ENCODE results near the gene PITPNC1.
"Not testable (repeated sequence)": the region's sequence is repeated elsewhere in the genome, so short reads cannot be mapped to it uniquely, and the experiment has no call there.

PITPNC1 gene

GRCh38 chr17:67469208-67469980, 92.3 kb downstream of the PITPNC1 start:
- peak overlapping the region; percentile 58 for H3K4me3 Mint-ChIP-seq
- H3K9me3 Mint-ChIP-seq: no peaks in the 10 kb centered on the region
- ATAC-seq (peak; percentile 70), DNase-seq (ENCODE audit: low spot score in 2 of 2) (no peak)
- peaks cover 59% of the 10 kb centered on the region for H3K4me1 Mint-ChIP-seq
- peak overlapping the region; percentile 85 for H3K27ac Mint-ChIP-seq
- H3K36me3 Mint-ChIP-seq: no peaks in the 10 kb centered on the region

- no peak overlapping the region for H3K4me3 Mint-ChIP-seq
- H3K9me3 Mint-ChIP-seq: no peaks in the 10 kb centered on the region
- no peak for DNase-seq (ENCODE audit: low spot score in 2 of 2)
- H3K27ac Mint-ChIP-seq: peak overlapping the region; percentile 85
- peaks cover 62% of the 10 kb centered on the region for H3K4me1 Mint-ChIP-seq
- no peak for ATAC-seq
- H3K36me3 Mint-ChIP-seq: no peaks in the 10 kb centered on the region
These were observed 93.1 kb downstream of the PITPNC1 start for GRCh38 chr17:67470163-67470562.

- DNase-seq (ENCODE audit: low spot score in 2 of 2): no peak
- H3K36me3 Mint-ChIP-seq: no peaks in the 10 kb centered on the region
- no peak overlapping the region for H3K4me3 Mint-ChIP-seq
- H3K4me1 Mint-ChIP-seq: peaks cover 66% of the 10 kb centered on the region
- no peaks in the 10 kb centered on the region for H3K9me3 Mint-ChIP-seq
- no peak for ATAC-seq
- no peak overlapping the region for H3K27ac Mint-ChIP-seq
These were observed 94.0 kb downstream of the PITPNC1 start for GRCh38 chr17:67471118-67471517.

GRCh38 chr17:67472606-67473005, 95.5 kb downstream of the PITPNC1 start:
- not testable (repeated sequence) for H3K9me3 Mint-ChIP-seq; ATAC-seq; H3K27ac Mint-ChIP-seq; DNase-seq (ENCODE audit: low spot score in 2 of 2); H3K4me3 Mint-ChIP-seq; H3K36me3 Mint-ChIP-seq
- peaks cover 53% of the 10 kb centered on the region for H3K4me1 Mint-ChIP-seq

- DNase-seq (ENCODE audit: low spot score in 2 of 2): no peak
- peak overlapping the region; percentile 91 for H3K27ac Mint-ChIP-seq
- no peaks in the 10 kb centered on the region for H3K9me3 Mint-ChIP-seq
- H3K4me1 Mint-ChIP-seq: peaks cover 57% of the 10 kb centered on the region
- peaks cover 6% of the 10 kb centered on the region for H3K36me3 Mint-ChIP-seq
- ATAC-seq: no peak
- H3K4me3 Mint-ChIP-seq: peak overlapping the region; percentile 65
These were observed 97.1 kb downstream of the PITPNC1 start for GRCh38 chr17:67474081-67474661.

- ATAC-seq: peak; percentile 83
- peaks cover 57% of the 10 kb centered on the region for H3K4me1 Mint-ChIP-seq
These were observed 98.3 kb downstream of the PITPNC1 start for GRCh38 chr17:67475161-67475937.

GRCh38 chr17:67476787-67477335, 99.8 kb downstream of the PITPNC1 start:
- H3K27ac Mint-ChIP-seq: peak overlapping the region; percentile 99
- H3K4me3 Mint-ChIP-seq: no peak overlapping the region
- peaks cover 6% of the 10 kb centered on the region for H3K36me3 Mint-ChIP-seq
- peak; percentile 6 for ATAC-seq
- H3K4me1 Mint-ChIP-seq: peaks cover 61% of the 10 kb centered on the region
- no peaks in the 10 kb centered on the region for H3K9me3 Mint-ChIP-seq
- DNase-seq (ENCODE audit: low spot score in 2 of 2): no peak

More at GRCh38 chr17:67475161-67475937, 98.3 kb downstream of the PITPNC1 start:
- DNase-seq (ENCODE audit: low spot score in 2 of 2): peak; percentile 74 to 88
- Mint-ChIP-seq H3K9me3 (no peaks in the 10 kb centered on the region), H3K36me3 (peaks cover 6% of the 10 kb centered on the region), H3K4me3 (peak overlapping the region; percentile 65), H3K27ac (peak overlapping the region; percentile 91)

GRCh38 chr17:67477687-67478086, 100.6 kb downstream of the PITPNC1 start:
- peak; percentile 33 to 78 for DNase-seq (ENCODE audit: low spot score in 2 of 2)
- Mint-ChIP-seq H3K4me1 (peaks cover 70% of the 10 kb centered on the region), H3K36me3 (peaks cover 6% of the 10 kb centered on the region), H3K9me3 (no peaks in the 10 kb centered on the region), H3K27ac (peak overlapping the region; percentile 99), H3K4me3 (peak overlapping the region; percentile 80)
- peak; percentile 92 for ATAC-seq

GRCh38 chr17:67478401-67479041, 101.4 kb downstream of the PITPNC1 start:
- H3K27ac Mint-ChIP-seq: peak overlapping the region; percentile 99
- H3K4me1 Mint-ChIP-seq: peaks cover 72% of the 10 kb centered on the region
- H3K9me3 Mint-ChIP-seq: no peaks in the 10 kb centered on the region
- DNase-seq (ENCODE audit: low spot score in 2 of 2) (no peak), ATAC-seq (no peak)
- H3K4me3 Mint-ChIP-seq: peak overlapping the region; percentile 80
- peaks cover 6% of the 10 kb centered on the region for H3K36me3 Mint-ChIP-seq

- H3K27ac Mint-ChIP-seq: peak overlapping the region; percentile 99
- no peaks in the 10 kb centered on the region for H3K9me3 Mint-ChIP-seq
- H3K4me3 Mint-ChIP-seq: peak overlapping the region; percentile 80
- H3K36me3 Mint-ChIP-seq: peaks cover 6% of the 10 kb centered on the region
- DNase-seq (ENCODE audit: low spot score in 2 of 2) (no peak), ATAC-seq (no peak)
- H3K4me1 Mint-ChIP-seq: peaks cover 72% of the 10 kb centered on the region
These were observed 102.1 kb downstream of the PITPNC1 start for GRCh38 chr17:67479148-67479547.

- peaks cover 62% of the 10 kb centered on the region for H3K4me1 Mint-ChIP-seq
- not testable (repeated sequence) for H3K9me3 Mint-ChIP-seq; H3K36me3 Mint-ChIP-seq; H3K4me3 Mint-ChIP-seq; ATAC-seq; DNase-seq (ENCODE audit: low spot score in 2 of 2)
- peak overlapping the region; percentile 90 for H3K27ac Mint-ChIP-seq
These were observed 103.9 kb downstream of the PITPNC1 start for GRCh38 chr17:67480959-67481358.

- peaks cover 71% of the 10 kb centered on the region for H3K4me1 Mint-ChIP-seq
- DNase-seq (ENCODE audit: low spot score in 2 of 2) (no peak), ATAC-seq (no peak)
- peaks cover 6% of the 10 kb centered on the region for H3K36me3 Mint-ChIP-seq
- H3K4me3 Mint-ChIP-seq: peak overlapping the region; percentile 28
- H3K27ac Mint-ChIP-seq: peak overlapping the region; percentile 90
- no peaks in the 10 kb centered on the region for H3K9me3 Mint-ChIP-seq
These were observed 104.7 kb downstream of the PITPNC1 start for GRCh38 chr17:67481808-67482207.

- peaks cover 3% of the 10 kb centered on the region for H3K36me3 Mint-ChIP-seq
- ATAC-seq: peak; percentile 55
These were observed 105.7 kb downstream of the PITPNC1 start for GRCh38 chr17:67482764-67483163.

GRCh38 chr17:67484261-67484660, 107.2 kb downstream of the PITPNC1 start:
- no peaks in the 10 kb centered on the region for H3K9me3 Mint-ChIP-seq

More at GRCh38 chr17:67482764-67483163, 105.7 kb downstream of the PITPNC1 start:
- peak overlapping the region; percentile 90 for H3K27ac Mint-ChIP-seq
- no peak for DNase-seq (ENCODE audit: low spot score in 2 of 2)
- peak overlapping the region; percentile 21 for H3K4me3 Mint-ChIP-seq
- H3K9me3 Mint-ChIP-seq: no peaks in the 10 kb centered on the region
- peaks cover 76% of the 10 kb centered on the region for H3K4me1 Mint-ChIP-seq

GRCh38 chr17:67485666-67486065, 108.6 kb downstream of the PITPNC1 start:
- Mint-ChIP-seq H3K9me3 (no peaks in the 10 kb centered on the region), H3K27ac (no peak overlapping the region), H3K4me1 (peaks cover 73% of the 10 kb centered on the region), H3K4me3 (no peak overlapping the region), H3K36me3 (no peaks in the 10 kb centered on the region)
- ATAC-seq: no peak
- no peak for DNase-seq (ENCODE audit: low spot score in 2 of 2)

More at GRCh38 chr17:67484261-67484660, 107.2 kb downstream of the PITPNC1 start:
- H3K36me3 Mint-ChIP-seq: no peaks in the 10 kb centered on the region
- H3K27ac Mint-ChIP-seq: peak overlapping the region; percentile 1
- ATAC-seq: no peak
- no peak overlapping the region for H3K4me3 Mint-ChIP-seq
- H3K4me1 Mint-ChIP-seq: peaks cover 71% of the 10 kb centered on the region
- no peak for DNase-seq (ENCODE audit: low spot score in 2 of 2)
